ENCODE measurements around the gene SKAP1.

Gene SKAP1

GRCh38 chr17:48100160-48100559, 329.9 kb downstream of the SKAP1 start:
- no peak for DNase-seq

DNA sequence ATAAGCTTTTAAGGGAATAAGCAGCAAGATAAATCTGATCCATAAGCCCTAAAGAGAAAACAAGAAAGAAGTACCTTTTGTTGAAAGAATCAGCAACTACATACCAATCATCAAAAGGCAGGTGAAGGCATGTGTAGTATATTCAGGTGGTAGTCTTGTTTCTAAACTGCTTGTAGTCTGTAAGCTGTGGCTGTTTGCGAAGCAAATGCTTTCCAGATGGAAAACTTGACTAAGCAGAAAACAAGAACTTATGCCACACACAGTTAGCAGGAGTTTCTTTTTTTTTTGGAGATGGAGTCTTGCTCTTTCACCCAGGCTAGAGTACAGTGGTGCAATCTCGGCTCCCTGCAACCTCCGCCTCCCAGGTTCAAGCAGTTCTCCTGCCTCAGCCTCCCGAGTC, 334.4 kb downstream of the SKAP1 start:
- DNase-seq = no peak

DNA sequence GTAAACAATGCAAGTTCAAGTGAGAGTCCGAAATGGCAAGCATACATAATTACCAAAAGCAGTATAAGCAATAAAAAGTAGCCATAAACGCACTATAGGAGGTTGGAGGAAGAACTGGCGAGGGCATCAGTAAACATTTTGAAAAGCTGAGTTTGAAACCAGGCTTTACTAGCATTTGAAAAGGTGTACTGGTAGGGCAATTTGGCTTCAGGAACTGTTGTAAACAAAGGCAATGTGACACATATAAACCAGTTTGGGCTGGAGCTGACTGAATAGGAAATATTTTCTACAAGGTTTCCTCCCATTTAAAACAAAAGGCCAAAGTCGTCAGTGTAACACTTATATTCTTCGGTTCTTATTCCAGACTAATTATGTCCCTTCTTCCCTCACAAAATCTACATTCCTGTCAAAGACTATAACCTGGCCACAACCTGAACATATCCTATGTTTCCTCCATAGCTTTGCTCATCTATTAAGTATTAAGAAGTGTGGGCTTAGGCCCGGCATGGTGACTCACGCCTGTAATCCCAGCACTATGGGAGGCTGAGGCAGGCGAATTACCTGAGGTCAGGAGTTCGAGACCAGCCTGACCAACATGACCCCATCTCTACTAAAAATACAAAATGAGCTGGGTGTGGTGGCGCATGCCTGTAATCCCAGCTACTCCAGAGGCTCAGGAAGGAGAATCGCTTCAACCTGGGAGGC, 336.5 kb downstream of the SKAP1 start:
- DNase-seq = no peak

- DNase-seq = no peak
These were observed 345.1 kb downstream of the SKAP1 start for GRCh38 chr17:48084932-48085331.

Data from GF-D8 (cell line).